ENCODE results near the gene ADPGK. TPM values are rescaled to one million over a fixed set of nuclear protein-coding genes. Genes with fewer than 3 reads are reported as not detected.
A peak's percentile ranks its signal among the peaks of the same experiment; 100 is the strongest.

Gene ADPGK
- total RNA-seq, 1 donor from 2014 or later: 24.8 TPM

GRCh38 chr15:72784456-72784876, 908 bp upstream of the ADPGK start:
- Histone ChIP-seq H3K9me3 (no peaks in the 10 kb centered on the region), H3K4me1 (peaks cover 2 to 23% of the 10 kb centered on the region in 2 donors), H3K36me3 (peaks cover 0 to 8% of the 10 kb centered on the region in 2 donors), H3K27ac (peak overlapping the region; percentile 94 to 96), H3K4me3 (peak overlapping the region; percentile 76 to 80), H3K27me3 (no peaks in the 10 kb centered on the region)
- intact Hi-C loops (cut with DNase I): loop anchor here (1.0 to 10.0 kb wide), 6 partner anchors 98 to 850 kb away; partner anchors contain the start of genes ARIH1, BBS4, HIGD2B and NPTN
- TF ChIP-seq CTCF (IDR thresholded peaks at IDR 0.05): no peak
- no peak for DNase-seq (ENCODE audit: low spot score in 2 of 2)

GRCh38 chr15:72783004-72783639, 436 bp downstream of the ADPGK start:
- no peaks in the 10 kb centered on the region for H3K9me3 ChIP-seq
- intact Hi-C loops (cut with DNase I): loop anchor here (1.0 to 10.0 kb wide), 5 partner anchors 269 to 852 kb away; partner anchors contain the start of genes ARIH1, NEO1 and NPTN
- H3K27me3 ChIP-seq: no peaks in the 10 kb centered on the region
- peak overlapping the region; percentile 76 to 80 for H3K4me3 ChIP-seq
- H3K27ac ChIP-seq: peak overlapping the region; percentile 94 to 96
- H3K4me1 ChIP-seq: peaks cover 2 to 23% of the 10 kb centered on the region in 2 donors
- DNase-seq (ENCODE audit: low spot score in 2 of 2): peak in 1 of 2 donors; percentile 80
- peak in 1 of 3 experiments; percentile 12 for TF ChIP-seq CTCF (IDR thresholded peaks at IDR 0.05)
- peaks cover 0 to 8% of the 10 kb centered on the region in 2 donors for H3K36me3 ChIP-seq

GRCh38 chr15:72782274-72783003, 1.1 kb downstream of the ADPGK start:
- Histone ChIP-seq H3K27me3 (no peaks in the 10 kb centered on the region), H3K27ac (peak overlapping the region; percentile 94 to 96), H3K36me3 (peaks cover 0 to 8% of the 10 kb centered on the region in 2 donors), H3K9me3 (no peaks in the 10 kb centered on the region), H3K4me1 (peaks cover 2 to 21% of the 10 kb centered on the region in 2 donors), H3K4me3 (peak overlapping the region; percentile 76 to 80)
- no peak for TF ChIP-seq CTCF (IDR thresholded peaks at IDR 0.05)
- no peak for DNase-seq (ENCODE audit: low spot score in 2 of 2)
- intact Hi-C loops (cut with DNase I): loop anchor here (1.0 to 10.0 kb wide), 5 partner anchors 270 to 852 kb away; partner anchors contain the start of genes ARIH1, NEO1 and NPTN

- TF ChIP-seq CTCF (IDR thresholded peaks at IDR 0.05): no peak
- Histone ChIP-seq H3K4me3 (peak overlapping the region in 1 of 2 donors; percentile 76), H3K9me3 (no peaks in the 10 kb centered on the region), H3K4me1 (peaks cover 2 to 20% of the 10 kb centered on the region in 2 donors), H3K27ac (no peak overlapping the region), H3K36me3 (peaks cover 0 to 8% of the 10 kb centered on the region in 2 donors), H3K27me3 (no peaks in the 10 kb centered on the region)
- DNase-seq (ENCODE audit: low spot score in 2 of 2): no peak
- intact Hi-C loops (cut with DNase I): loop anchor here (5.0 to 10.0 kb wide), 4 partner anchors 307 to 853 kb away; partner anchors contain the start of genes ARIH1 and NPTN
These were observed 1.9 kb downstream of the ADPGK start for GRCh38 chr15:72781631-72782030.

- H3K9me3 ChIP-seq: no peaks in the 10 kb centered on the region
- H3K36me3 ChIP-seq: peaks cover 0 to 18% of the 10 kb centered on the region in 2 donors
- H3K4me1 ChIP-seq: peaks cover 2 to 14% of the 10 kb centered on the region in 2 donors
- DNase-seq (ENCODE audit: low spot score in 2 of 2): no peak
- H3K27ac ChIP-seq: no peak overlapping the region
- no peak overlapping the region for H3K4me3 ChIP-seq
- intact Hi-C loops (cut with DNase I): no loop called here
- TF ChIP-seq CTCF (IDR thresholded peaks at IDR 0.05): no peak
- H3K27me3 ChIP-seq: no peaks in the 10 kb centered on the region
These were observed 4.8 kb downstream of the ADPGK start for GRCh38 chr15:72778796-72779195.

Data from ascending aorta (tissue), 2 donors.